Subcutaneous adipose tissue (tissue), 4 donors: ENCODE results near the gene SGO2. TPM values are rescaled to one million over a fixed set of nuclear protein-coding genes. Genes with fewer than 3 reads are reported as not detected.

Experiments
- CTCF ChIP-seq: fragments of 450-650 bp; IDR thresholded peaks from one replicate; pipeline ENCODE4 v1.5.1; 2016; ENCODE audit warnings: low read depth, mild to moderate bottlenecking, control low read depth, antibody characterized with exemption, moderate library complexity
- total RNA-seq, 4 donors: library from RNA; depleted of rRNA; stranded (reverse); fragments of >200 nt; gene quantifications; one replicate each; pipeline ENCODE4 v1.1.0, GENCODE V29; 2016

The SGO2 gene
- total RNA-seq, 4 donors from 2014 or later, result 3.5 to 7.7 (median 4.1) TPM

DNA sequence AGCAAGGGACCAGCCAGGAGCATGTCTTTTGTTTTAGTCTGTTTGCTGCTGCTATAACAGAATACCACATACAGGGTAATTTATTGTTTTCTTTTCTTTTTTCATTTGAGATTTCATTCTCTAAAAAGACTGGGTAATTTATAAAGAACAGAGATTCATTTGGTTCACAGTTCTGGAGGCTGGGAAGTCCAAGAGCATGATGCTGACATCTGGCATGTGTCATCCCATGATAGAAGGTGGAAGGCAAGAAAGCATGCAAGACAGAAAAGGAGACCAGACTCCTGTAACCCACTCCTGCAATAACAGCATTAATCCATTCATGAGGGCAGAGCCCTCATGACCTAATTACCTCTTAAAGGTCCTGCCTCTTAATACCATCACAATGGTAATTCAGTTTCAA is 14.8 kb downstream of the SGO2 start:
- TF ChIP-seq CTCF, result no peak

- TF ChIP-seq CTCF, result no peak
These were observed 41.9 kb downstream of the SGO2 start for GRCh38 chr2:200567932-200568331.

DNA sequence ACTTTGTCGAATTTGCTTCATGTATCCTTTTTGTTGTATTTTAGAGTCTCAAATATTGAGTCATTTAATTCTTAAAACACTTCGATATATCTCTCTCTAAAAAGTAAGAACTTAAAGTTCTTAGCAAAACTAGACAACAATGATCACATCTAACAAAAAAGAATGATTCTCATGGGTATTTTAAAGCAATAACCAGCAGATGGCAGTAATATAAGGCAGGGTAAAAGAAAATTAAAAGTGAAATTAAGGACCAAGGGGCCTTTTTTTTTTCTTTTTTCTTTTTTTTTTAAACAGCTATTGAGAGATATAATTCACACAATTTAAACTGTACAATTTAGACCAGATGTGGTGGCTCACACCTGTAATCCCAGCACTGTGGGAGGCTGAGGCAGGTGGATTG is 50.0 kb downstream of the SGO2 start:
- TF ChIP-seq CTCF, result no peak

DNA sequence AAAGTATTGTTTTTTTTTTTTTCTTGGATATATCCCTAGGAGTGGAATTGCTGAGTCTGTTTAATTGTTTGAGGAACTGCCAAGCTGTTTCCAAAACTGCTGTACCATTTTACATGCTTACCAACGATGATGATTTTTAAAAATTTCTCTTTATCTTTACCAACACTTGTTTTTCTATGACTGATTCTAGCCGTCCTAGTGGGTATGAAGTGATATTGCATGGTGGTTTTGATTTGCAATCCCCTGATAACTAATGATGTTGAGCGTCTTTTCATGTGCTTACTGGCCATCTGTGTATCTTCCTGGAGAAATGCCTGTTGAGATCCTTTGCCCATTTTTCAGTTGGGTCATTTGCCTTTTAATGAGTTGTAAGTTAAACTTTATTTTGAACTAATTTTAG is 51.0 kb downstream of the SGO2 start:
- TF ChIP-seq CTCF, result no peak

- TF ChIP-seq CTCF, result no peak
These were observed 52.8 kb downstream of the SGO2 start for GRCh38 chr2:200578778-200579177.

DNA sequence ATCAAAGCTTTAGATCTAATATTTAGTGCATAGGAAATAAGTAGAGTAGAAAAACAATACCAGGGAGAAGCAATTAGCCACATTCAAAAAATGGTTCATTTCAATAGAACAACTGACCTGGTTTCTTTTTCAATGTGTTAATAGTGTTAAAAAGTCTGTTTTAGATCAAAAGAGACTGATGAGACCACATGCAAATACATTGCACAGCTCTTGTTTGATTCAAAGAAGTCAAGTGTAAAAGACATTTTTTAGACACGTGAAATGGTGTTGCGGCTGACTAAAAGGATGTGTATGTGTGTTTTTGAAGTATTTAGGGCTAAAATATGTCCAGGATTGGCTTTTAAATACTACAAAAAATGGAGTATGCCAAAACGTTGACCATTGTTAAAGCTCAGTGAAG is 58.6 kb downstream of the SGO2 start:
- TF ChIP-seq CTCF, result no peak

- no peak for TF ChIP-seq CTCF
These were observed 59.3 kb downstream of the SGO2 start for GRCh38 chr2:200585340-200585729.
